HG02642 (cell line): Measurements from ENCODE around the gene SCPEP1.
A peak's percentile ranks its signal among the peaks of the same experiment; 100 is the strongest.
"Not testable (repeated sequence)": the region's sequence is repeated elsewhere in the genome, so short reads cannot be mapped to it uniquely, and the experiment has no call there.

Experiments used
- ATAC-seq: cut with Tn5 transposase; IDR thresholded peaks from one replicate; pipeline ENCODE4 v1.9.1; 2021; ENCODE audit warnings: mild to moderate bottlenecking; ENCODE audit not compliant: unreplicated experiment, poor library complexity

Gene SCPEP1, protein sequence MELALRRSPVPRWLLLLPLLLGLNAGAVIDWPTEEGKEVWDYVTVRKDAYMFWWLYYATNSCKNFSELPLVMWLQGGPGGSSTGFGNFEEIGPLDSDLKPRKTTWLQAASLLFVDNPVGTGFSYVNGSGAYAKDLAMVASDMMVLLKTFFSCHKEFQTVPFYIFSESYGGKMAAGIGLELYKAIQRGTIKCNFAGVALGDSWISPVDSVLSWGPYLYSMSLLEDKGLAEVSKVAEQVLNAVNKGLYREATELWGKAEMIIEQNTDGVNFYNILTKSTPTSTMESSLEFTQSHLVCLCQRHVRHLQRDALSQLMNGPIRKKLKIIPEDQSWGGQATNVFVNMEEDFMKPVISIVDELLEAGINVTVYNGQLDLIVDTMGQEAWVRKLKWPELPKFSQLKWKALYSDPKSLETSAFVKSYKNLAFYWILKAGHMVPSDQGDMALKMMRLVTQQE

DNA sequence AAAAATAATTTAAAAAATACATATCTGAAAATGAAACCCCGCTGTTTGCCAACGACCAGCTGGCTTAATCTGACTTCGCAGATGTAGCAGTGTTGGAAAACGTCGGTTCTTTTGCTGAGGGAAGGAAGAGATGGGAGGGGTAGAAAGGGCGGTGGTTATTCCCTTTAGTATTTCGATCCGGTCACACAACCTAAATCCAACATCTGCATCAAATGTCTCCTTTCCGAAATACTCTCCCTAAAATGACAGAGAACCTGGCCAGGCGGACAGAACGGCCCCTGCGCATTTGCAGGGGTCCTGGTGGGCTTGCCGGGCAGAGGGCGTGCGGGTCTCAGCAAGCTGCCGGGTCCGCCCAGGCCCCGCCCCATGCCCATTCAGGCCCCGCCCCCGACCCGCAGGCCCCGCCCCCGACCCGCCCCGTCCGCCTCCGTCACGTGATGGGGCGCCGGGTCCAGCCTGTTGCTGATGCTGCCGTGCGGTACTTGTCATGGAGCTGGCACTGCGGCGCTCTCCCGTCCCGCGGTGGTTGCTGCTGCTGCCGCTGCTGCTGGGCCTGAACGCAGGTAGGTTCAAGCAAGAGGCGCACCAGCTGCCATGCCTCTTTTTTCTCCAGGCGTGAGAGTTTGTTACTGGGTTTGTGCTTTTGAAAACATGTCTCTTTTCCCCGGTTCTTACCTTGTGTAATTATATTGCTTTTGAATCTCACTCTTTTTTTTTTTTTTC, at the start of gene SCPEP1:
TSS of gene SCPEP1 (plus strand) at position 459 of the 723 bp plus-strand sequence. CDS start at position 488, 29 bp downstream.
- peak; percentile 88 for ATAC-seq

DNA sequence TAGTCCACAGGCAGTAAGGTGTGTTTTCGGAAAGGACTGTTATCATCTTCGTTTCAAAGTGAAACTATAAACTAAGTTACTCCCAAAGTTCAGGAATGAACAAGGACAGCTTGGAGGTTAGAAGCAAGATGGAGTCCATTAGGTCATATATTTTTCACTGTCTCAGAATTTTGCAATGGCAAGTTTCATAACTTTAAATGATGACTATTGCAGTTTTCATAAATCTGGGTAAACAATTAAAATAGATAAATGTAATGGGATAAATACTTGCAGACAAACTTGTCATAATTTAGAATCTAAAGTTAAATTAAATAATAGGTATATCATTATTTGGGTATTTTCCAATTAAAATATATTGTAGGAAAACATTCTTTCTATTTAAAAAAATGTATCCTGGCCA, 49.3 kb upstream of the SCPEP1 start:
- ATAC-seq = no peak

DNA sequence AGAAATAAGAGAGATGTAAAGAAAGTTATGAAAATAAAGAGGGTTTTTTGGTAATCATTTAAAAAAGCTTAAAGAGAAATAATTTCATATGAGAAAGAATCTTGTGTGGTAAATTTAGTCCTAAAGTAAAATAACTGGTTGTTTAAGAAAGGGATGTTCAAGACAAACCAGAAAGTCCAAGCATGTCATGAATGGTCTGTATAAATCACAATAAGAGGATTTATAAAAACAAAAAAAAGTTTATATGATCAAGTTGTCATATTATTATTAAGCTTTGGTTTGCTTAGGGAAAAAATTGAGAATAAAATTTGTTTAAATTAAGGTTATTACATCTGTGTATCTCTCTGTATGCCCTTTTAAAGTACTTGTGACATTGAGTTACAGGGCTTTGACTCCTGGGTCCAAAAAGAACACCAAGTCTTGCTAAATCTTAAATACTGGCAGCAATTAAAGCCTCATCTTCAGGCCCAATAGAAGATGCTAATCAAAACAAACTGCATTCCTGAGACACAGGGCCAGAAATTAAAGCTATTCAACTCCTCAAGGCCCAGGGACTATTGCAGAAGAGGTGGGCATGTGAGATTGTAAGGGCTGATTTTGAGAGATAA, 48.5 kb upstream of the SCPEP1 start:
- ATAC-seq = no peak

DNA sequence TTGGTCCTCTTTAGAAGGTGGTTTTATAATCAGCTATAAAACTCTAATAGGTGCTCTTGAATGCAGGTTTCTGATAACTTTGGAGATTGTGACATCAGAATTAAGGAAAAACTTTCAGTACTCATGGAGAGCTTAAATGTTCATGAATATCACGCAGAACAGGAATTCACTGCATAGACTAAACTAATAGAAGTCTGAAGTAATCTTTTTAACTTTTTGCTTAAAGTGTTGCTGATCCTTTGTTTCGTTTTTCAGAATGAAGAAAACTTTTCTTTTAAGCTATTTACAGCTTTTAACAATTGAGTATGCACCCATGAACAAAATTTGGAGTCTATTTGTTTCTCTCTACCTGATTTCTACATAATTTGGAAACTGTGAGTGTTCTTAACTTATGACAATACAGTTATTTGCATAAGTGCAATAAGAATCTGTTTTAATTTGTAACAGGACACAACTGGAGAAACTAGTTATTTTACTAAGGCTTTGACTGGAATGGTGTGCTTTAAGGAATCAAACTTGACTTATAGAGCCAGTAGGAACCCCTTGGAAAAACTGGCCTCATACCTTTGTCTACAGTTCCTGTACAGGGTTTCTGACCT, 47.1 kb upstream of the SCPEP1 start:
- ATAC-seq = no peak

DNA sequence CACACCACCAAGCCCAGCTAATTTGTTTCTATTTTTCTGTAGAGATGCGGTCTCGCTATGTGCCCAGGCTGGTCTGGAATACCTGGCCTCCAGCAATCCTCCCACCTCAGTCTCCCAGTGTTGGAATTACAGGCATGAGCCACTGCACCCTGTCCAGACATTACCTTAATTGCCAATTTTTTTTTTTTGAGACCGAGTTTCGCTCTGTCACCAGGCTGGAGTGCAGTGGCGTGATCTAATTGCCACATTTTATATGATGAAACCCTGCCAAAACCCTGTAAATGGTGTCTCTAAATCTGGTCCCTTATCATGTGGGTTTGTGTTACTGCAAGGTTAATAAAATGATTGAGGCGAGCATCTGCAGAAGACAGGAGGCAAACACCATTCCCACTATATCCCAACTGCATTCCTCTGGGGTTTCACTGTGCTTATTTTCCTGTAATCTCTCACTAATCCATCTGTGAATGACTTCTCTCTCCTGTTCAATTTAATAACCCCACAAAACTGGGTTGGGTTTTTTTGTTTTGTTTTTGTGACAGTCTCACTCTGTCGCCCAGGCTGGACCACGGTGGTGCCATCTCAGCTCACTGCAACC, 44.7 kb upstream of the SCPEP1 start:
- ATAC-seq = no peak

GRCh38 chr17:56933868-56934267, 44.1 kb upstream of the SCPEP1 start:
- ATAC-seq = no peak

GRCh38 chr17:56934280-56934679, 43.7 kb upstream of the SCPEP1 start:
- no peak for ATAC-seq

GRCh38 chr17:56935461-56935860, 42.5 kb upstream of the SCPEP1 start:
- ATAC-seq = no peak

GRCh38 chr17:56936697-56937322, 41.1 kb upstream of the SCPEP1 start:
- no peak for ATAC-seq

- no peak for ATAC-seq
These were observed 40.2 kb upstream of the SCPEP1 start for GRCh38 chr17:56937687-56938086.

- not testable (repeated sequence) for ATAC-seq
These were observed 39.7 kb upstream of the SCPEP1 start for GRCh38 chr17:56938206-56938605.

GRCh38 chr17:56939869-56940484, 38.0 kb upstream of the SCPEP1 start:
- ATAC-seq = no peak

DNA sequence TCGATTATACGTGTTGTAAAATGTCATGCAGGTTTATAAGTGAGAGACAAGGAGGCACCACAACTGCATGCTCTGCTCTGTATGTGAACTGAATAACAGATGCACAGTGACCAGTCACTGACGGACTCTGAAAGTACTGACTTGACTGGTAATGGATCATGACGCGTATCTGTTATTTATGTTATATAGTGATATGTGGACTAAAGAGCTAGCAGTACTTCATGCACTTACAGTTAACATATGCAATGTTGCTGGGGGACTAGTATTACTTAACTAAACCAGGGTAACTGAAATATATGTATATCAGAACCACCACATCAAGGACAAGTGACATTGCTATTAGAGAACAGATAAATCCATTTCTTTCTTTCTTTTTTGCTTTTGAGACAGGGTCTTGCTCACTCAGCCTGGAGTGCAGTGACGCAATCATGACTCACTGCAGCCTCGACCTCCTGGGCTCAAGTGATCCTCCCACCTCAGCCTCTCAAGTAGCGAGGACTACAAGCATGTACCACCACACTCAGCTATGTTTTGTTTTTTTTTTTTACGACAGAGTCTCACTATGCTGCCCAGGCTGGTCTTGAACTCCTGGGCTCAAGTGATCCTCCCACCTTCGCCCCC, 34.3 kb upstream of the SCPEP1 start:
- ATAC-seq = no peak

- ATAC-seq = no peak
These were observed 31.9 kb upstream of the SCPEP1 start for GRCh38 chr17:56945938-56946505.

GRCh38 chr17:56947741-56948140, 30.2 kb upstream of the SCPEP1 start:
- no peak for ATAC-seq

DNA sequence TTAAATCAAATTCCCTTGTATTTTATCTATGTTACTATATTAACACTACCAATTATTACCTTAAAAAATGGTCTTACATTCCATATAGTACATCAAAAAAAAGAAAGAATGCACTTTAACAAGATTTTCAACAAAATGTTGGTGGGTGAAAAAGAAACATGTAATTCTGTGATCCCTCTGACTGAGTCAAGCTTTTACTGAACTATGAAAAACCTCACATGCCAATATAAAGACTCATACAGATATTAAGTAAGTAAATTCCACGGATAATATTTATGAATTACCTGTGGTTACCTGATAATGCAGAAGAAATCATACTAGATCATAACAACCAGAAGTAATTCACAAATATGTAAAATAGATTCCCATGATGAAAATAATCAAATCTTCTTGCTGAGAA, 29.4 kb upstream of the SCPEP1 start:
- no peak for ATAC-seq

GRCh38 chr17:56949595-56949994, 28.3 kb upstream of the SCPEP1 start:
- ATAC-seq = no peak

- no peak for ATAC-seq
These were observed 20.9 kb upstream of the SCPEP1 start for GRCh38 chr17:56956992-56957391.
